Prostate gland (tissue), 2 donors: ENCODE data around the gene MACC1. TPM values are rescaled to one million over a fixed set of nuclear protein-coding genes. Genes with fewer than 3 reads are reported as not detected.

Experiments used
- DNase-seq: peaks from one replicate; pipeline ENCODE4 v3.0.0-alpha.2; 2019; ENCODE audit warnings: low spot score
- H3K27ac ChIP-seq, 2 donors: fragments of 200-600 bp; sonication (generic); 2 replicates each; pipeline ENCODE4 v1.5.1; 2017 to 2019
- H3K27me3 ChIP-seq: fragments of 200-600 bp; sonication (generic); replicated peaks from 2 replicates; pipeline ENCODE4 v1.5.1; 2019; ENCODE audit not compliant: insufficient read depth
- H3K36me3 ChIP-seq, 2 donors: fragments of 200-600 bp; sonication (generic); 1 replicate in 1 of 2; 2 replicates in 1 of 2; pipeline versions ENCODE4 v1.5.1 to v1.8.1; 2017 to 2019
- H3K4me1 ChIP-seq: fragments of 200-600 bp; sonication (generic); replicated peaks from 2 replicates; pipeline ENCODE4 v1.5.1; 2019
- H3K4me3 ChIP-seq, 2 donors: fragments of 200-600 bp; sonication (generic); 2 replicates each; pipeline ENCODE4 v1.5.1; 2017 to 2019
- H3K9me3 ChIP-seq: fragments of 200-600 bp; sonication (generic); 2 replicates; pipeline ENCODE4 v1.5.1; 2017
- CTCF ChIP-seq, 4 experiments: fragments of 200-600 bp in 2 of 4; fragments of 450-650 bp in 2 of 4; sonication (generic) in 2 of 4; IDR thresholded peaks; 1 replicate in 3 of 4; 2 replicates in 1 of 4; pipeline ENCODE4 v1.5.1; 2016 to 2019; ENCODE audit warnings: antibody characterized with exemption in 4 of 4, mild to moderate bottlenecking in 2 of 4, moderate library complexity in 2 of 4
- POLR2A ChIP-seq: fragments of 450-650 bp; IDR thresholded peaks from one replicate; pipeline ENCODE4 v1.6.1; 2016; ENCODE audit warnings: antibody characterized with exemption, mild to moderate bottlenecking
- POLR2AphosphoS5 ChIP-seq: sonication (generic); formaldehyde crosslinking; IDR thresholded peaks from one replicate; pipeline ENCODE4 v1.6.1; 2017; ENCODE audit warnings: antibody characterized with exemption
- WGBS: methylation state at CpG from one replicate; pipeline ENCODE4 v1.1.5; 2018; 5-methylcytosine and 5-hydroxymethylcytosine counted together
- intact Hi-C: fragments of 100-400 bp; cut with DNase I; formaldehyde crosslinking; loops from one replicate; pipeline ENCODE4 v1.14.2; 2022
- total RNA-seq, 2 donors: library from RNA; depleted of rRNA; stranded (reverse); fragments of >200 nt; gene quantifications; one replicate each; pipeline ENCODE4 v1.1.0, GENCODE V29; 2016

Gene MACC1
- total RNA-seq, 2 donors from 2014 or later = 3.0 to 3.4 TPM

GRCh38 chr7:20200971-20201370 is 16.2 kb downstream of the MACC1 start:
- intact Hi-C loops = no loop called here
- Histone ChIP-seq H3K4me3 (no peak overlapping the region), H3K36me3 (no peaks in the 10 kb centered on the region), H3K27ac (no peak overlapping the region), H3K9me3 (no peaks in the 10 kb centered on the region), H3K4me1 (no peaks in the 10 kb centered on the region), H3K27me3 (no peaks in the 10 kb centered on the region)
- DNase-seq = no peak
- no peak for TF ChIP-seq POLR2AphosphoS5

GRCh38 chr7:20200361-20200760 is 16.8 kb downstream of the MACC1 start:
- no peaks in the 10 kb centered on the region for H3K4me1 ChIP-seq
- no peak overlapping the region for H3K4me3 ChIP-seq
- H3K9me3 ChIP-seq = no peaks in the 10 kb centered on the region
- no peak for DNase-seq
- H3K27ac ChIP-seq = no peak overlapping the region
- H3K36me3 ChIP-seq = no peaks in the 10 kb centered on the region
- 51% methylated on average over 3 of the region's 3 CpGs for WGBS
- no peak for TF ChIP-seq POLR2AphosphoS5
- no peak for TF ChIP-seq POLR2A
- TF ChIP-seq CTCF (IDR thresholded peaks at IDR 0.05) = no peak
- no peaks in the 10 kb centered on the region for H3K27me3 ChIP-seq
- intact Hi-C loops = no loop called here

- H3K4me1 ChIP-seq = no peaks in the 10 kb centered on the region
- 73% methylated on average over 2 of the region's 2 CpGs for WGBS
- no peaks in the 10 kb centered on the region for H3K9me3 ChIP-seq
- H3K4me3 ChIP-seq = no peak overlapping the region
- H3K27me3 ChIP-seq = no peaks in the 10 kb centered on the region
- no peak for DNase-seq
- intact Hi-C loops = no loop called here
- no peaks in the 10 kb centered on the region for H3K36me3 ChIP-seq
- TF ChIP-seq POLR2AphosphoS5 (no peak), POLR2A (no peak), CTCF (IDR thresholded peaks at IDR 0.05) (no peak)
- no peak overlapping the region for H3K27ac ChIP-seq
These were observed 18.0 kb downstream of the MACC1 start for GRCh38 chr7:20199015-20199737.

- intact Hi-C loops = no loop called here
- H3K27me3 ChIP-seq = no peaks in the 10 kb centered on the region
- no peak overlapping the region for H3K27ac ChIP-seq
These were observed 18.9 kb downstream of the MACC1 start for GRCh38 chr7:20198260-20198659.

GRCh38 chr7:20197837-20198236 is 19.3 kb downstream of the MACC1 start:
- Histone ChIP-seq H3K9me3 (no peaks in the 10 kb centered on the region), H3K27ac (no peak overlapping the region), H3K27me3 (no peaks in the 10 kb centered on the region), H3K4me3 (no peak overlapping the region), H3K4me1 (no peaks in the 10 kb centered on the region), H3K36me3 (no peaks in the 10 kb centered on the region)
- intact Hi-C loops = no loop called here
- TF ChIP-seq POLR2A = no peak
- no peak for TF ChIP-seq CTCF (IDR thresholded peaks at IDR 0.05)
- no peak for TF ChIP-seq POLR2AphosphoS5
- no peak for DNase-seq

More at GRCh38 chr7:20198260-20198659, 18.9 kb downstream of the MACC1 start:
- H3K9me3 ChIP-seq = no peaks in the 10 kb centered on the region
- TF ChIP-seq POLR2AphosphoS5 (no peak), POLR2A (no peak), CTCF (IDR thresholded peaks at IDR 0.05) (no peak)
- DNase-seq = no peak
- H3K36me3 ChIP-seq = no peaks in the 10 kb centered on the region
- no peaks in the 10 kb centered on the region for H3K4me1 ChIP-seq
- H3K4me3 ChIP-seq = no peak overlapping the region
- 87% methylated on average over 1 of the region's 1 CpG for WGBS
